Esophagus squamous epithelium (tissue), 5 donors: ENCODE results near the gene SLC7A9. TPM values are rescaled to one million over a fixed set of nuclear protein-coding genes. Genes with fewer than 3 reads are reported as not detected.
"Not testable (repeated sequence)": the region's sequence is repeated elsewhere in the genome, so short reads cannot be mapped to it uniquely, and the experiment has no call there.

Source experiments
- DNase-seq: peaks from one replicate; lab custom pipeline; 2025; lab: John Stamatoyannopoulos, UW
- H3K27ac ChIP-seq, 4 donors: fragments of 200-600 bp; sonication (generic); one replicate each; pipeline ENCODE4 v1.5.1; 2016 to 2019; ENCODE audit warnings: mild to moderate bottlenecking in 1 of 4
- H3K27me3 ChIP-seq, 4 donors: fragments of 200-600 bp; sonication (generic); 1 replicate in 3 of 4; 2 replicates in 1 of 4; pipeline versions ENCODE4 v1.5.1 to v1.6.0; 2017 to 2021; ENCODE audit warnings: antibody characterized with exemption in 1 of 4
- H3K36me3 ChIP-seq, 3 donors: fragments of 200-600 bp; sonication (generic); one replicate each; pipeline ENCODE4 v1.5.1; 2016 to 2019
- H3K4me1 ChIP-seq, 3 donors: fragments of 200-600 bp; sonication (generic); one replicate each; pipeline ENCODE4 v1.5.1; 2017 to 2019
- H3K4me3 ChIP-seq, 4 donors: fragments of 200-600 bp; sonication (generic); 1 replicate in 3 of 4; 2 replicates in 1 of 4; pipeline ENCODE4 v1.5.1; 2016 to 2019; ENCODE audit warnings: mild to moderate bottlenecking in 2 of 4, moderate library complexity in 1 of 4
- H3K9me3 ChIP-seq, 3 donors: fragments of 200-600 bp; sonication (generic); one replicate each; pipeline ENCODE4 v1.5.1; 2016 to 2019
- POLR2A ChIP-seq, 4 donors: fragments of 450-650 bp; IDR thresholded peaks; one replicate each; pipeline ENCODE4 v1.6.1; 2017; ENCODE audit warnings: antibody characterized with exemption in 4 of 4, mild to moderate bottlenecking in 4 of 4, moderate library complexity in 3 of 4
- WGBS, 2 donors: methylation state at CpG; one replicate each; pipeline ENCODE4 v1.1.5; 2018; 5-methylcytosine and 5-hydroxymethylcytosine counted together
- intact Hi-C: fragments of 100-400 bp; cut with DNase I; formaldehyde crosslinking; loops from one replicate; pipeline ENCODE4 v1.15.0; 2022
- total RNA-seq, 4 donors: library from RNA; depleted of rRNA; stranded (reverse); fragments of >200 nt; gene quantifications; one replicate each; pipeline ENCODE4 v1.1.0, GENCODE V29; 2016
- TF ChIP-seq, protein P1 (sequence below), 6 experiments: fragments of 450-650 bp in 4 of 6; fragments of 200-600 bp in 2 of 6; sonication (generic) in 2 of 6; IDR thresholded peaks; one replicate each; pipeline ENCODE4 v1.5.1; 2016 to 2019; ENCODE audit warnings: antibody characterized with exemption in 6 of 6, mild to moderate bottlenecking in 4 of 6, moderate library complexity in 4 of 6
- donor health status: DM: yes; HTN: yes; CAD: no.

Gene SLC7A9
- total RNA-seq, 4 donors from 2014 or later: 0.19 TPM; not detected in 3

DNA sequence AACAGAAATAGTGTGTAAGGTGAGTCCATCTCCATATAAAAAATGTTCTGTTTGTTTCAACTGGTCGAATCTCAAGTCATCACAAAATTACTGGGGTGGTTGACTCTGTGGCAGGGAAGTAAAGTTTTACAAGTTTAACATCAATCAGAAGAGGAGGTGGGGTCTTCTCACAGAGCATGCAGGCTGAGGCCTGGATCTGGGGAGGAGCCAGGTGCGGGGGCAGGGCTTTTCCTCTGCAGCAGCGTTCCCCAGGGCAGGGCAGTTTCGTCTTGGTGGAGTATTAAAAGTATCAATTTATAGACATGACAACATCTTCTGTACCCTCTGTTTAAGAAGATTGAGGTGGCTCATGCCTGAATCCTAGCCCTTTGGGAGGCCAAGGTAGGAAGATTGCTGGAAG lies 68.8 kb downstream of the SLC7A9 start:
- no peaks in the 10 kb centered on the region for H3K36me3 ChIP-seq
- intact Hi-C loops: no loop called here
- no peak for TF ChIP-seq POLR2A (IDR thresholded peaks at IDR 0.05)
- TF ChIP-seq, protein P1, sequence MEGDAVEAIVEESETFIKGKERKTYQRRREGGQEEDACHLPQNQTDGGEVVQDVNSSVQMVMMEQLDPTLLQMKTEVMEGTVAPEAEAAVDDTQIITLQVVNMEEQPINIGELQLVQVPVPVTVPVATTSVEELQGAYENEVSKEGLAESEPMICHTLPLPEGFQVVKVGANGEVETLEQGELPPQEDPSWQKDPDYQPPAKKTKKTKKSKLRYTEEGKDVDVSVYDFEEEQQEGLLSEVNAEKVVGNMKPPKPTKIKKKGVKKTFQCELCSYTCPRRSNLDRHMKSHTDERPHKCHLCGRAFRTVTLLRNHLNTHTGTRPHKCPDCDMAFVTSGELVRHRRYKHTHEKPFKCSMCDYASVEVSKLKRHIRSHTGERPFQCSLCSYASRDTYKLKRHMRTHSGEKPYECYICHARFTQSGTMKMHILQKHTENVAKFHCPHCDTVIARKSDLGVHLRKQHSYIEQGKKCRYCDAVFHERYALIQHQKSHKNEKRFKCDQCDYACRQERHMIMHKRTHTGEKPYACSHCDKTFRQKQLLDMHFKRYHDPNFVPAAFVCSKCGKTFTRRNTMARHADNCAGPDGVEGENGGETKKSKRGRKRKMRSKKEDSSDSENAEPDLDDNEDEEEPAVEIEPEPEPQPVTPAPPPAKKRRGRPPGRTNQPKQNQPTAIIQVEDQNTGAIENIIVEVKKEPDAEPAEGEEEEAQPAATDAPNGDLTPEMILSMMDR (IDR thresholded peaks at IDR 0.05): no peak
- no peak for DNase-seq
- WGBS, 2 donors: 28 to 43% methylated on average over 4 of the region's 4 CpGs
- no peaks in the 10 kb centered on the region for H3K9me3 ChIP-seq
- no peak overlapping the region for H3K4me3 ChIP-seq
- no peaks in the 10 kb centered on the region for H3K4me1 ChIP-seq
- no peak overlapping the region for H3K27ac ChIP-seq
- H3K27me3 ChIP-seq: no peaks in the 10 kb centered on the region

DNA sequence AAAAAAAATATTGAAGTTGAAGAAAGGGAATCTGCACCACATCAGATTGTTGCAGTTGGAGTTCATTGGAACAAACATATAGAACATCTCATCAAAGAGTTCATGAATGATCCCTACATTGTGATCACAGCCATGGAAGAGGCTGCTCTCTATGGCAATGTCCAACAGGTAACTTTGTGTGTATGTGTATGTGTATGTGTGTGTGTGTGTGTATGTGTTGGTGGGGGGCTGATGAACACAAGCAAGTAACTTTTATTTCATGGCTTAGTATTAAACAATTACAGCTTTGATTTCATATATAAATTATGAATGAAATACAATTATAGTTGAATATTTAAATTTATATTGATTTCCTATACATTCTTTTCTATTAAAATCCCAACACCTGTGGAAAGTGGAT lies 69.4 kb downstream of the SLC7A9 start:
- no peak overlapping the region for H3K4me3 ChIP-seq
- H3K9me3 ChIP-seq: no peaks in the 10 kb centered on the region

DNA sequence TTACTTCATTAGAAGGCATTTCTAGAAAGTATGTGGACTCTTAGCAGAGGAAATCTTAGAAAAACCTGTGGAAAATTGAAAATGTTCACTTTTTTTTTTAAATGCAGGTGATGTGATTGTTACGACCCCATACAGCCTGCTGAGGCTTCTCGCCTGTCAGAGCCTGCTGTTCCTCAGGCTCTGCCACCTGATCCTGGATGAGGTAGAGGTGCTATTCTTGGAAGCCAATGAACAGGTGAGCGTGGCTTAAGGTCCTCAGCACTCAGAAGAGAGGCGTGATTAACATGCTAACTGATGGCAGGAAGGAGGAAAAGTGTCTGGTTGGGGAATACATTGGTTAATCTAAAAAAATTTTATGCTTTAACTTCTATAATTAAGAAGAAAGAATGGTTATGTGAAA lies 71.4 kb downstream of the SLC7A9 start:
- WGBS, 2 donors: 67 to 76% methylated on average over 4 of the region's 4 CpGs
- intact Hi-C loops: no loop called here

More for the DNA sequence above, 69.4 kb downstream of the SLC7A9 start:
- no peaks in the 10 kb centered on the region for H3K4me1 ChIP-seq
- DNase-seq: no peak
- H3K27me3 ChIP-seq: no peaks in the 10 kb centered on the region
- no peak overlapping the region for H3K27ac ChIP-seq
- no peaks in the 10 kb centered on the region for H3K36me3 ChIP-seq
- TF ChIP-seq, protein P1 (IDR thresholded peaks at IDR 0.05): no peak
- no peak for TF ChIP-seq POLR2A (IDR thresholded peaks at IDR 0.05)
- intact Hi-C loops: no loop called here

DNA sequence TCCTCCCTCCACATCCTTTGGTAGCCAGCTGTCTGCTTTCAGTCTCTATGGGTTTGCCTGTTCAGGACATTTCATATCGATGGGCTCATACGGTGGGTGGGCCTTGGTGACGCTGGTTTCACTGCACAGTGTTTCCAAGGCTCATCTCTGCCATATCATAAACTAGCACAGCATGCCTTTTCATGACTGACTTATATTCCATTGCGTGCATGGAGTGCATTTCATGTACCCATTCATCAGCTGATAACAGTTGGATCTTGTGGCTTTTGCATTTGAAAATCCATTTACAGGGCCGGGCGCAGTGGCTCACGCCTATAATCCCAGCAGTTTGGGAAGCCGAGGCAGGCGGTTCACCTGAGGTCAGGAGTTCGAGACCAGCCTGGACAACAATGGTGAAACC lies 80.1 kb downstream of the SLC7A9 start:
- WGBS, 2 donors: 86 to 92% methylated on average over 7 to 10 of the region's 10 CpGs
- Histone ChIP-seq H3K4me3 (no peak overlapping the region), H3K36me3 (no peaks in the 10 kb centered on the region), H3K9me3 (no peaks in the 10 kb centered on the region), H3K4me1 (no peaks in the 10 kb centered on the region), H3K27me3 (no peaks in the 10 kb centered on the region), H3K27ac (no peak overlapping the region)
- DNase-seq: no peak
- intact Hi-C loops: no loop called here
- TF ChIP-seq, protein P1 (IDR thresholded peaks at IDR 0.05): no peak
- no peak for TF ChIP-seq POLR2A (IDR thresholded peaks at IDR 0.05)

More for the DNA sequence above, 71.4 kb downstream of the SLC7A9 start:
- no peaks in the 10 kb centered on the region for H3K4me1 ChIP-seq
- H3K9me3 ChIP-seq: no peaks in the 10 kb centered on the region
- H3K27ac ChIP-seq: no peak overlapping the region
- TF ChIP-seq, protein P1 (IDR thresholded peaks at IDR 0.05): no peak
- no peak for TF ChIP-seq POLR2A (IDR thresholded peaks at IDR 0.05)
- H3K27me3 ChIP-seq: no peaks in the 10 kb centered on the region
- no peaks in the 10 kb centered on the region for H3K36me3 ChIP-seq
- H3K4me3 ChIP-seq: no peak overlapping the region
- no peak for DNase-seq

DNA sequence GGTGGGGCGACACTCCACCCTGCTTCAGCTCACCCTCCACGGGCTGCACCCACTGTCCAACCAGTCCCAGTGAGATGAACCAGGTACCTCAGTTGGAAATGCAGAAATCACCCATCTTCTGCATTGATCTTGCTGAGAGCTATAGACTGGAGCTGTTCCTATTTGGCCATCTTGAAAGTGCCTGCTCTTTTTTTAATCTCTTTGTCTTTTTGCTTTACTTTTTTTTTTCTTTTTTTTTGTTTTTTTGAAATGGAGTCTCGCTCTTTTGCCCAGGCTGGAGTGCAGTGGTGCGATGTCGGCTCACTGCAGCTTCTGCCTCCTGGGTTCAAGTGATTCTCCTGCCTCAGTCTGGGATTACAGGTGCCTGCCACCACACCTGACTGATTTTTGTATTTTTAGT lies 81.7 kb downstream of the SLC7A9 start:
- intact Hi-C loops, H3K4me3 ChIP-seq, H3K27ac ChIP-seq, H3K9me3 ChIP-seq, H3K27me3 ChIP-seq, DNase-seq, H3K4me1 ChIP-seq, H3K36me3 ChIP-seq: not testable (repeated sequence)
- WGBS, 2 donors: 90 to 93% methylated on average over 5 of the region's 5 CpGs

DNA sequence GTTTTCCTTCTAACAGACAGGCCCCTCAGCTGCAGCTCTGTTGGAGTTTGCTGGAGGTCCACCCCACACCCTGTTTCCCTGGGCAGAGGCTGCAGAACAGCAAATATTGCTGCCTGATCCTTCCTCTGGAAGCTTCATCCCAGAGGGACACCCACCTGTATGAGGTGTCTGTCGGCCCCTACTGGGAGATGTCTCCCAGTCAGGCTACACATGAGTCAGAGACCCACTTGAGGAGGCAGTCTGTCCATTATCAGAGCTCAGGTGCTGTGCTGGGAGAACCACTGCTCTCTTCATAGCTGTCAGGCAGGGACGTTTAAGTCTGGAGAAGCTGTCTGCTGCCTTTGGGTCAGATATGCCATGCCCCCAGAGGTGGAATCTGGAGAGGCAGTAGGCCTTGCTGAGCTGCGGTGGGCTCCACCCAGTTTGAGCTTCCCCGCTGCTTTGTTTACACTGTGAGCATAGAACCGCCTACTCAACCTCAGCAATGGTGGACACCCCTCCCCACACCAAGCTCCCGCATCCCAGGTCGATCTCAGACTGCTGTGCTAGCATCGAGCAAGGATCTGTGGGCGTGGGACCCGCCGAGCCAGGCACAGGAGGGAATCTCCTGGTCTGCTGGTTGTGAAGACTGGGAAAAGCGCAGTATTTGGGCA lies 82.3 kb downstream of the SLC7A9 start:
- H3K9me3 ChIP-seq, DNase-seq, H3K4me3 ChIP-seq, H3K36me3 ChIP-seq, H3K4me1 ChIP-seq, H3K27ac ChIP-seq, intact Hi-C loops, H3K27me3 ChIP-seq: not testable (repeated sequence)
- 40 to 75% methylated on average over 1 to 8 of the region's 12 CpGs for WGBS, 2 donors

DNA sequence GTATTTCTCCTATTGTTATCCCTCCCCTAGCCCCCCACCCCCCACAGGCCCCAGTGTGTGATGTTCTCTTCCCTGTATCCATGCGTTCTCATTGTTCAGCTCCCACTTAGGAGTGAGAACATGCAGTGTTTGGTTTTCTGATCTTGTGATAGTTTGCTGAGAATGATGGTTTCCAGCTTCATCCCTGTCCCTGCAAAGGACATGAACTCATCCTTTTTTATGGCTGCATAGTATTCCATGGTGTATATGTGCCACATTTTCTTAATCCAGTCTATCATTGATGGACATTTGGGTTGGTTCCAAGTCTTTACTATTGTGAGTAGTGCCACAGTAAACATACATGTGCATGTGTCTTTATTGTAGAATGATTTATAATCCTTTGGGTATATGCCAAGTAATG lies 87.5 kb downstream of the SLC7A9 start:
- no CpG with 5 or more reads among the region's 1 CpG for WGBS, 2 donors
- intact Hi-C loops, H3K36me3 ChIP-seq, H3K4me1 ChIP-seq, H3K27ac ChIP-seq, H3K9me3 ChIP-seq, DNase-seq, H3K27me3 ChIP-seq, H3K4me3 ChIP-seq: not testable (repeated sequence)
